ENCODE results near the gene ZNF717.
"Not testable (repeated sequence)": the region's sequence is repeated elsewhere in the genome, so short reads cannot be mapped to it uniquely, and the experiment has no call there.

Gene ZNF717

GRCh38 chr3:75785081-75785755 is at the start of gene ZNF717:
TSS of gene ZNF717 (minus strand) at chr3:75785549. CDS start at chr3:75783362, 2,187 bp downstream.
- not testable (repeated sequence) for DNase-seq (ENCODE audit: low spot score)

- DNase-seq (ENCODE audit: low spot score) = not testable (repeated sequence)
Observed at GRCh38 chr3:75831076-75831475, 45.7 kb upstream of the ZNF717 start.

- not testable (repeated sequence) for DNase-seq (ENCODE audit: low spot score)
Observed at GRCh38 chr3:75818019-75818418, 32.7 kb upstream of the ZNF717 start.

GRCh38 chr3:75816287-75817180 is 31.2 kb upstream of the ZNF717 start:
- not testable (repeated sequence) for DNase-seq (ENCODE audit: low spot score)

- DNase-seq (ENCODE audit: low spot score) = no peak
Observed at GRCh38 chr3:75814797-75815196, 29.4 kb upstream of the ZNF717 start.

GRCh38 chr3:75782506-75782905 is 2.8 kb downstream of the ZNF717 start:
- no peak for DNase-seq (ENCODE audit: low spot score)

GRCh38 chr3:75781079-75781745 is 4.1 kb downstream of the ZNF717 start:
- no peak for DNase-seq (ENCODE audit: low spot score)

DNA sequence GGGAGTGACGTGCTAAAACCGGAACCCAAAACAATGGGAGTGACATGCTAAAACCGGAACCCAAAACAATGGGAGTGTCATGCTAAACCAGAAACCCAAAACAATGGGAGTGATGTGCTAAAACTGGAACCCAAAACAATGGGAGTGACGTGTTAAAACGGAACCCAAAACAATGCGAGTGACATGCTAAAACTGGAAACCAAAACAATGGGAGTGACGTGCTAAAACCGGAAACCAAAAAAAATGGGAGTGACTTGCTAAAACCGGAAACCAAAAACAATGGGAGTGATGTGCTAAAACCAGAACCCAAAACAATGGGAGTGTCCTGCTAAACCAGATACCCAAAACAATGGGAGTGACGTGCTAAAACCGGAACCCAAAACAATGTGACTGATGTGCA is 7.6 kb downstream of the ZNF717 start:
- DNase-seq (ENCODE audit: low spot score) = not testable (repeated sequence)

- not testable (repeated sequence) for DNase-seq (ENCODE audit: low spot score)
Observed at GRCh38 chr3:75771631-75772030, 13.7 kb downstream of the ZNF717 start.

DNA sequence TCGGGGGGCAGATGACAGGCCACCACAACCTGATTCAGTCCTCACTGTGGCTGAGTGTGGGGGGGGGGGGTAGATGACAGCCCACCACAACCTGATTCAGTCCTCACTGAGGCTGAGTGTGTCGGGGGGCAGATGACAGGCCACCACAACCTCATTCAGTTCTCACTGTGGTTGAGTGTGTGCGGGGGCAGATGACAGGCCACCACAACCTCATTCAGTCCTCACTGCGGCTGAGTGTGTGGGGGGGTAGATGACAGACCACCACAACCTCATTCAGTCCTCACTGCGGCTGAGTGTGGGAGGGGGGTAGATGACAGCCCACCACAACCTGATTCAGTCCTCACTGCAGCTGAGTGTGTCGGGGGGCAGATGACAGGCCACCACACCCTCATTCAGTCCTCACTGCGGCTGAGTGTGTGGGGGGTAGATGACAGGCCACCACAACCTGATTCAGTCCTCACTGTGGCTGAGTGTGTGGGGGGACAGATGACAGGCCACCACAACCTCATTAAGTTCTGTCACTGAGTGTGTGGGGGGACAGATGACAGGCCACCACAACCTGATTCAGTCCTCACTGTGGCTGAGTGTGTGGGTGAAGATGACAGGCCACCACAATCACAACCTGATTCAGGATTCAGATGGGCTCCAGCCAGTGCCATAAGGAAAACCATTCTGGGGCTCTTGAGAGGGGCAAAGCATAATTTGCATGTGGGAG is 16.9 kb downstream of the ZNF717 start:
- DNase-seq (ENCODE audit: low spot score) = no peak

DNA sequence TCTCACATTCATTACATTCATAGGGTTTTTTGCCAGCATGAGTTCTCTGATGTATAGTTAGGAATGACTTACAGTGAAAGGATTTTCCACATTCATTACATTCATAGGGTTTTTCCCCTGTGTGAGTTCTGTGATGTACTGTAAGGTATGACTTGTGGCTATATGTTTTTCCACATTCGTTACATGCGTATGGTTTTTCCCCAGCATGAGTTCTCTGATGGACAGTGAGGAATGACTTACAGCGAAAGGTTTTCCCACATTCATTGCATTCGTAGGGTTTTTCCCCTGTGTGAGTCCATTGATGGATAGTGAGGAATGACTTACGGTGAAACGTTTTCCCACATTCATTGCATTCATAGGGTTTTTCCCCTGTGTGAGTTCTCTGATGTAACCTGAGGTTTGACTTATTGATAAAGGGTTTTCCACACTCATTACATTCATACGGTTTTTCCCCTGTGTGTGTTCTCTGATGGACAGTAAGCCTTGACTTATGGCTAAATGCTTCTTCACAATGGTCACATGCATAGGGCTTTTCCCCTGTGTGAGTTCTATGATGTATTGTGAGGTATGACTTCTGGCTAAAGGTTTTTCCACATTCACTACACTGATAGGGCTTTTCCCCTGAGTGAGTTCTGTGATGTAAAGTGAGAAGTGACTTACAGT is 47.4 kb downstream of the ZNF717 start:
- no peak for DNase-seq (ENCODE audit: low spot score)

DNA sequence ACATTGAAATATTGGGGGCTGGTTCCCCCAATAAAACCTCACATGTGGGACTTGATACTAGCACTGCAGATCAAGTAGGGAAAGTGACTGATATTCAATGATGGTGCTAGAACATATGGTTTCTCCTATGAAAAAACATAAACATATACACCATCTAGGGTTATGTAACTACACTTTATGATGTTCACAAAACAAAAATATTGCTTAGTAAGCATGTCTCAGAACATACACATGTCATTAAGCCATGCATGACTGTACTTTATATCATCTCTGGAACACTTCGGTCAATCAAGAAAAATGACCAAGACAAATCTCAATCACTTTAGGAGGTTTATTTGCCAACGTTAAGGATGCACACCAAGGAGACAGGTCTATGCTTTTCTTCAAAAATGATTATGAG is 57.4 kb downstream of the ZNF717 start:
- no peak for DNase-seq (ENCODE audit: low spot score)

DNA sequence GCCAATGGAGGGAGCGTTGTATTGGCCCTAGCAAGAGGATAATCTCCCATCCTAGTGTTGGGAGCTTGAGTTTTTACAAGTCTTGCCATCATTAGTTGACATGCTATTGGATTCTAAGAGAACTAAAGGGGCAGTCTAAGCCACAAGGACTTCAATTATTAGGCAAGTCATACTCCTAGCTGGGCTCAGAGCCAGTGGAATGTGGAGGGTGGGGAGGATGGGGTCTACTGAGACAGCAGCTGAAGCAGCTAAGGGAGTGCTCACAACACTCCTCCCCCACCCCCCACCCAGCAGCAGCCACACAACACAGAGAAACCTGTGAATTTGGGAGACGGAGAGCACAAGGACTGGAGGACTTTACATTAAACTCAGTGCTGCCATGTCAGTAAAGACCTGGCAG is 93.3 kb downstream of the ZNF717 start:
- no peak for DNase-seq (ENCODE audit: low spot score)

- DNase-seq (ENCODE audit: low spot score) = no peak
Observed at GRCh38 chr3:75687323-75687722, 98.0 kb downstream of the ZNF717 start.
